ENCODE measurements around the gene KLF1.
"Not testable (repeated sequence)": the region's sequence is repeated elsewhere in the genome, so short reads cannot be mapped to it uniquely, and the experiment has no call there.

The KLF1 gene

GRCh38 chr19:12915860-12916259, 28.9 kb upstream of the KLF1 start:
- not testable (repeated sequence) for H3K27ac ChIP-seq (ENCODE audit: low read depth, low read length); H3K9me3 ChIP-seq (ENCODE audit: insufficient read depth, low read depth, low read length); H3K36me3 ChIP-seq (ENCODE audit: insufficient read depth, low read length); H3K4me3 ChIP-seq (ENCODE audit: low read length); H3K9ac ChIP-seq (ENCODE audit: low read depth, low read length)
- Histone ChIP-seq H3K27me3 (ENCODE audit: insufficient read depth, low read length) (peaks cover 13% of the 10 kb centered on the region), H3K4me1 (ENCODE audit: insufficient read depth, low read length) (peaks cover 20% of the 10 kb centered on the region)
- 87% methylated on average over 4 of the region's 4 CpGs for whole genome bisulfite sequencing

- H3K4me3 ChIP-seq (ENCODE audit: low read length): no peak overlapping the region
These were observed 27.1 kb upstream of the KLF1 start for GRCh38 chr19:12913851-12914690.

GRCh38 chr19:12913011-12913561, 26.1 kb upstream of the KLF1 start:
- Histone ChIP-seq H3K36me3 (ENCODE audit: insufficient read depth, low read length) (no peaks in the 10 kb centered on the region), H3K9ac (ENCODE audit: low read depth, low read length) (peak overlapping the region; percentile 16; the same call in 1 of the 2 replicates), H3K27ac (ENCODE audit: low read depth, low read length) (peak overlapping the region; percentile 79), H3K9me3 (ENCODE audit: insufficient read depth, low read depth, low read length) (no peaks in the 10 kb centered on the region), H3K4me1 (ENCODE audit: insufficient read depth, low read length) (peaks cover 20% of the 10 kb centered on the region), H3K4me3 (ENCODE audit: low read length) (no peak overlapping the region), H3K27me3 (ENCODE audit: insufficient read depth, low read length) (peaks cover 3% of the 10 kb centered on the region; the same call in 1 of the 2 replicates)
- WGBS: 54% methylated on average over 22 of the region's 22 CpGs

More at GRCh38 chr19:12913851-12914690, 27.1 kb upstream of the KLF1 start:
- Histone ChIP-seq H3K27ac (ENCODE audit: low read depth, low read length) (peak overlapping the region; percentile 0; the same call in 1 of the 2 replicates), H3K9ac (ENCODE audit: low read depth, low read length) (0 out of 2 replicates have a peak overlapping the region, but pooled peaks have one; percentile 16), H3K9me3 (ENCODE audit: insufficient read depth, low read depth, low read length) (no peaks in the 10 kb centered on the region), H3K4me1 (ENCODE audit: insufficient read depth, low read length) (peaks cover 20% of the 10 kb centered on the region), H3K27me3 (ENCODE audit: insufficient read depth, low read length) (peaks cover 13% of the 10 kb centered on the region), H3K36me3 (ENCODE audit: insufficient read depth, low read length) (no peaks in the 10 kb centered on the region)
- 89% methylated on average over 11 of the region's 12 CpGs for WGBS

GRCh38 chr19:12912571-12912970, 25.6 kb upstream of the KLF1 start:
- Histone ChIP-seq H3K27ac (ENCODE audit: low read depth, low read length) (peak overlapping the region; percentile 79), H3K9me3 (ENCODE audit: insufficient read depth, low read depth, low read length) (no peaks in the 10 kb centered on the region), H3K27me3 (ENCODE audit: insufficient read depth, low read length) (no peaks in the 10 kb centered on the region), H3K4me3 (ENCODE audit: low read length) (no peak overlapping the region), H3K9ac (ENCODE audit: low read depth, low read length) (peak overlapping the region; percentile 16), H3K4me1 (ENCODE audit: insufficient read depth, low read length) (peaks cover 20% of the 10 kb centered on the region), H3K36me3 (ENCODE audit: insufficient read depth, low read length) (no peaks in the 10 kb centered on the region)
- WGBS: 77% methylated on average over 4 of the region's 4 CpGs

- WGBS: 92% methylated on average over 9 of the region's 9 CpGs
- Histone ChIP-seq H3K27me3 (ENCODE audit: insufficient read depth, low read length) (no peaks in the 10 kb centered on the region), H3K4me1 (ENCODE audit: insufficient read depth, low read length) (peaks cover under 1% of the 10 kb centered on the region; the same call in 1 of the 2 replicates), H3K9me3 (ENCODE audit: insufficient read depth, low read depth, low read length) (no peaks in the 10 kb centered on the region), H3K4me3 (ENCODE audit: low read length) (no peak overlapping the region), H3K36me3 (ENCODE audit: insufficient read depth, low read length) (no peaks in the 10 kb centered on the region), H3K9ac (ENCODE audit: low read depth, low read length) (no peak overlapping the region), H3K27ac (ENCODE audit: low read depth, low read length) (no peak overlapping the region)
These were observed 20.2 kb upstream of the KLF1 start for GRCh38 chr19:12907166-12907565.

- no peaks in the 10 kb centered on the region for H3K4me1 ChIP-seq (ENCODE audit: insufficient read depth, low read length)
- H3K9ac ChIP-seq (ENCODE audit: low read depth, low read length): no peak overlapping the region
These were observed 13.0 kb upstream of the KLF1 start for GRCh38 chr19:12899891-12900518.

GRCh38 chr19:12896460-12896859, 9.5 kb upstream of the KLF1 start:
- H3K4me1 ChIP-seq (ENCODE audit: insufficient read depth, low read length): no peaks in the 10 kb centered on the region; the same call in 1 of the 2 replicates
- 96% methylated on average over 17 of the region's 17 CpGs for WGBS
- H3K27me3 ChIP-seq (ENCODE audit: insufficient read depth, low read length): no peaks in the 10 kb centered on the region
- H3K36me3 ChIP-seq (ENCODE audit: insufficient read depth, low read length): peaks cover 66% of the 10 kb centered on the region
- no peak overlapping the region for H3K4me3 ChIP-seq (ENCODE audit: low read length)
- no peak overlapping the region for H3K9ac ChIP-seq (ENCODE audit: low read depth, low read length)
- no peak overlapping the region for H3K27ac ChIP-seq (ENCODE audit: low read depth, low read length)
- H3K9me3 ChIP-seq (ENCODE audit: insufficient read depth, low read depth, low read length): no peaks in the 10 kb centered on the region

More at GRCh38 chr19:12899891-12900518, 13.0 kb upstream of the KLF1 start:
- 96% methylated on average over 10 of the region's 10 CpGs for WGBS
- H3K4me3 ChIP-seq (ENCODE audit: low read length): no peak overlapping the region
- no peak overlapping the region for H3K27ac ChIP-seq (ENCODE audit: low read depth, low read length)
- no peaks in the 10 kb centered on the region for H3K27me3 ChIP-seq (ENCODE audit: insufficient read depth, low read length)
- H3K36me3 ChIP-seq (ENCODE audit: insufficient read depth, low read length): peaks cover 45% of the 10 kb centered on the region
- H3K9me3 ChIP-seq (ENCODE audit: insufficient read depth, low read depth, low read length): no peaks in the 10 kb centered on the region

GRCh38 chr19:12893582-12893981, 6.6 kb upstream of the KLF1 start:
- no peaks in the 10 kb centered on the region for H3K9me3 ChIP-seq (ENCODE audit: insufficient read depth, low read depth, low read length)
- H3K36me3 ChIP-seq (ENCODE audit: insufficient read depth, low read length): peaks cover 49% of the 10 kb centered on the region
- no peak overlapping the region for H3K4me3 ChIP-seq (ENCODE audit: low read length)
- H3K9ac ChIP-seq (ENCODE audit: low read depth, low read length): no peak overlapping the region
- no peak overlapping the region for H3K27ac ChIP-seq (ENCODE audit: low read depth, low read length)
- WGBS: 97% methylated on average over 5 of the region's 5 CpGs
- no peaks in the 10 kb centered on the region; the same call in 1 of the 2 replicates for H3K4me1 ChIP-seq (ENCODE audit: insufficient read depth, low read length)
- H3K27me3 ChIP-seq (ENCODE audit: insufficient read depth, low read length): no peaks in the 10 kb centered on the region

GRCh38 chr19:12891553-12892021, 4.6 kb upstream of the KLF1 start:
- no peaks in the 10 kb centered on the region for H3K9me3 ChIP-seq (ENCODE audit: insufficient read depth, low read depth, low read length)
- no peaks in the 10 kb centered on the region; the same call in 1 of the 2 replicates for H3K4me1 ChIP-seq (ENCODE audit: insufficient read depth, low read length)
- peak overlapping the region; percentile 66 for H3K9ac ChIP-seq (ENCODE audit: low read depth, low read length)
- 10% methylated on average over 26 of the region's 26 CpGs for WGBS
- H3K27ac ChIP-seq (ENCODE audit: low read depth, low read length): no peak overlapping the region
- H3K36me3 ChIP-seq (ENCODE audit: insufficient read depth, low read length): peaks cover 31% of the 10 kb centered on the region
- H3K4me3 ChIP-seq (ENCODE audit: low read length): peak overlapping the region; percentile 80
- peaks cover 13% of the 10 kb centered on the region for H3K27me3 ChIP-seq (ENCODE audit: insufficient read depth, low read length)

- H3K9ac ChIP-seq (ENCODE audit: low read depth, low read length): peak within 1 kb of the TSS; percentile 68
- H3K36me3 ChIP-seq (ENCODE audit: insufficient read depth, low read length): peaks cover 25% of the 10 kb centered on the region
- peaks cover 20% of the 10 kb centered on the region for H3K27me3 ChIP-seq (ENCODE audit: insufficient read depth, low read length)
- under 1% methylated on average over 49 of the region's 49 CpGs for WGBS
- H3K9me3 ChIP-seq (ENCODE audit: insufficient read depth, low read depth, low read length): no peaks in the 10 kb centered on the region
- H3K27ac ChIP-seq (ENCODE audit: low read depth, low read length): peak within 1 kb of the TSS; percentile 25; the same call in 1 of the 2 replicates
- H3K4me3 ChIP-seq (ENCODE audit: low read length): peak within 1 kb of the TSS; percentile 80
- H3K4me1 ChIP-seq (ENCODE audit: insufficient read depth, low read length): no peaks in the 10 kb centered on the region; the same call in 1 of the 2 replicates
These were observed 4.0 kb upstream of the KLF1 start, which contains the start of gene GCDH for GRCh38 chr19:12890787-12891552. Gene GCDH, plus strand, starts transcription at chr19:12891160. Its CDS starts 145 bp downstream, at chr19:12891305.

All from HUES64 (cell line).